GM12878 (cell line): ENCODE measurements around the gene DMWD. TPM values are rescaled to one million over a fixed set of nuclear protein-coding genes. Genes with fewer than 3 reads are reported as not detected.

Experiments used
- ASH2L ChIP-seq: fragments of 300-600, 200-600 bp; sonication (generic); IDR thresholded peaks from 2 replicates; pipeline ENCODE4 v1.6.1; 2017; ENCODE audit warnings: low read depth, mild to moderate bottlenecking, borderline replicate concordance
- DPF2 ChIP-seq: fragments of 450-650 bp; IDR thresholded peaks from 2 replicates; pipeline ENCODE4 v1.6.1; 2017; ENCODE audit warnings: mild to moderate bottlenecking
- RAD51 ChIP-seq: fragments of 450-650 bp; IDR thresholded peaks from 2 replicates; pipeline ENCODE4 v1.6.1; 2016; ENCODE audit warnings: moderate library complexity, mild to moderate bottlenecking, inconsistent platforms
- SRF ChIP-seq, 2 experiments: IDR thresholded peaks; 2 replicates each; pipeline ENCODE4 v1.6.1; 2011; ENCODE audit warnings: low read depth in 2 of 2, low read length in 2 of 2, mild to moderate bottlenecking in 1 of 2, moderate library complexity in 1 of 2
- YBX1 ChIP-seq: fragments of 450-650 bp; IDR thresholded peaks from 2 replicates; pipeline ENCODE4 v1.6.1; 2016; ENCODE audit warnings: antibody characterized with exemption
- ZNF274 ChIP-seq: IDR thresholded peaks from one replicate; pipeline ENCODE4 v1.8.0; 2011; ENCODE audit not compliant: insufficient read length, insufficient read depth
- polyA plus RNA-seq, 11 experiments: library from polyadenylated mRNA; depleted of rRNA in 4 of 11; unstranded in 6 of 11; stranded (reverse) in 5 of 11; fragments of >200 nt; fragmentation: Nextera tagmentation in 4 of 11; fragmentation: Illumina TruSeq in 1 of 11; extraction: Ambion mirVana in 4 of 11; extraction: Trizol in 1 of 11; gene quantifications; 1 replicate in 1 of 11; 2 replicates in 10 of 11; pipeline versions ENCODE4 v1.2.1 to v1.2.3, GENCODE V29; 2011 to 2016; ENCODE audit warnings: inconsistent platforms in 2 of 11, missing spikeins in 2 of 11, low read depth in 1 of 11
- total RNA-seq, 4 experiments: library from RNA; depleted of rRNA in 3 of 4; stranded (reverse); fragments of >200 nt in 3 of 4; fragmentation: Illumina TruSeq in 1 of 4; extraction: Trizol in 1 of 4; gene quantifications; 2 replicates each; pipeline versions ENCODE4 v1.2.1 to v1.2.3, GENCODE V29; 2013 to 2021
- TF ChIP-seq, protein P1 (sequence below): fragments of 450-650 bp; IDR thresholded peaks from 2 replicates; pipeline ENCODE4 v1.6.1; 2017; ENCODE audit warnings: mild to moderate bottlenecking, moderate library complexity
- TF ChIP-seq, protein P2 (sequence below): fragments of 450-650 bp; IDR thresholded peaks from 2 replicates; pipeline ENCODE4 v1.6.1; 2017; ENCODE audit warnings: mild to moderate bottlenecking, low read depth, inconsistent platforms; ENCODE audit not compliant: poor library complexity, severe bottlenecking

The DMWD gene
- total and polyA plus RNA-seq, 10 of the 15 experiments (the other 5 are each of a cell fraction or from before 2014, with no cell fraction given): 3.5 to 56.0 (median 11.6) TPM

- no peak for TF ChIP-seq SRF (IDR thresholded peaks at IDR 0.05; ENCODE audit: low read depth in 2 of 2, low read length in 2 of 2)
- TF ChIP-seq DPF2: no peak
- no peak for TF ChIP-seq YBX1
- TF ChIP-seq ZNF274: no peak
- TF ChIP-seq, protein P1, sequence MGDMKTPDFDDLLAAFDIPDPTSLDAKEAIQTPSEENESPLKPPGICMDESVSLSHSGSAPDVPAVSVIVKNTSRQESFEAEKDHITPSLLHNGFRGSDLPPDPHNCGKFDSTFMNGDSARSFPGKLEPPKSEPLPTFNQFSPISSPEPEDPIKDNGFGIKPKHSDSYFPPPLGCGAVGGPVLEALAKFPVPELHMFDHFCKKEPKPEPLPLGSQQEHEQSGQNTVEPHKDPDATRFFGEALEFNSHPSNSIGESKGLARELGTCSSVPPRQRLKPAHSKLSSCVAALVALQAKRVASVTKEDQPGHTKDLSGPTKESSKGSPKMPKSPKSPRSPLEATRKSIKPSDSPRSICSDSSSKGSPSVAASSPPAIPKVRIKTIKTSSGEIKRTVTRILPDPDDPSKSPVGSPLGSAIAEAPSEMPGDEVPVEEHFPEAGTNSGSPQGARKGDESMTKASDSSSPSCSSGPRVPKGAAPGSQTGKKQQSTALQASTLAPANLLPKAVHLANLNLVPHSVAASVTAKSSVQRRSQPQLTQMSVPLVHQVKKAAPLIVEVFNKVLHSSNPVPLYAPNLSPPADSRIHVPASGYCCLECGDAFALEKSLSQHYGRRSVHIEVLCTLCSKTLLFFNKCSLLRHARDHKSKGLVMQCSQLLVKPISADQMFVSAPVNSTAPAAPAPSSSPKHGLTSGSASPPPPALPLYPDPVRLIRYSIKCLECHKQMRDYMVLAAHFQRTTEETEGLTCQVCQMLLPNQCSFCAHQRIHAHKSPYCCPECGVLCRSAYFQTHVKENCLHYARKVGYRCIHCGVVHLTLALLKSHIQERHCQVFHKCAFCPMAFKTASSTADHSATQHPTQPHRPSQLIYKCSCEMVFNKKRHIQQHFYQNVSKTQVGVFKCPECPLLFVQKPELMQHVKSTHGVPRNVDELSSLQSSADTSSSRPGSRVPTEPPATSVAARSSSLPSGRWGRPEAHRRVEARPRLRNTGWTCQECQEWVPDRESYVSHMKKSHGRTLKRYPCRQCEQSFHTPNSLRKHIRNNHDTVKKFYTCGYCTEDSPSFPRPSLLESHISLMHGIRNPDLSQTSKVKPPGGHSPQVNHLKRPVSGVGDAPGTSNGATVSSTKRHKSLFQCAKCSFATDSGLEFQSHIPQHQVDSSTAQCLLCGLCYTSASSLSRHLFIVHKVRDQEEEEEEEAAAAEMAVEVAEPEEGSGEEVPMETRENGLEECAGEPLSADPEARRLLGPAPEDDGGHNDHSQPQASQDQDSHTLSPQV: no peak
- no peak for TF ChIP-seq RAD51
- TF ChIP-seq ASH2L: no peak
- TF ChIP-seq, protein P2, sequence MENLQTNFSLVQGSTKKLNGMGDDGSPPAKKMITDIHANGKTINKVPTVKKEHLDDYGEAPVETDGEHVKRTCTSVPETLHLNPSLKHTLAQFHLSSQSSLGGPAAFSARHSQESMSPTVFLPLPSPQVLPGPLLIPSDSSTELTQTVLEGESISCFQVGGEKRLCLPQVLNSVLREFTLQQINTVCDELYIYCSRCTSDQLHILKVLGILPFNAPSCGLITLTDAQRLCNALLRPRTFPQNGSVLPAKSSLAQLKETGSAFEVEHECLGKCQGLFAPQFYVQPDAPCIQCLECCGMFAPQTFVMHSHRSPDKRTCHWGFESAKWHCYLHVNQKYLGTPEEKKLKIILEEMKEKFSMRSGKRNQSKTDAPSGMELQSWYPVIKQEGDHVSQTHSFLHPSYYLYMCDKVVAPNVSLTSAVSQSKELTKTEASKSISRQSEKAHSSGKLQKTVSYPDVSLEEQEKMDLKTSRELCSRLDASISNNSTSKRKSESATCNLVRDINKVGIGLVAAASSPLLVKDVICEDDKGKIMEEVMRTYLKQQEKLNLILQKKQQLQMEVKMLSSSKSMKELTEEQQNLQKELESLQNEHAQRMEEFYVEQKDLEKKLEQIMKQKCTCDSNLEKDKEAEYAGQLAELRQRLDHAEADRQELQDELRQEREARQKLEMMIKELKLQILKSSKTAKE: no peak
Measured at GRCh38 chr19:45814851-45815480, 22.3 kb upstream of the DMWD start, which contains the start of gene RSPH6A (continued).
